Esophagus squamous epithelium (tissue), 5 donors: Measurements from ENCODE around the gene LILRB2. TPM values are rescaled to one million over a fixed set of nuclear protein-coding genes. Genes with fewer than 3 reads are reported as not detected.
"Not testable (repeated sequence)": the region's sequence is repeated elsewhere in the genome, so short reads cannot be mapped to it uniquely, and the experiment has no call there.

Experiments
- DNase-seq: peaks from one replicate; lab custom pipeline; 2025; lab: John Stamatoyannopoulos, UW
- H3K27ac ChIP-seq, 4 donors: fragments of 200-600 bp; sonication (generic); one replicate each; pipeline ENCODE4 v1.5.1; 2016 to 2019; ENCODE audit warnings: mild to moderate bottlenecking in 1 of 4
- H3K27me3 ChIP-seq, 4 donors: fragments of 200-600 bp; sonication (generic); 1 replicate in 3 of 4; 2 replicates in 1 of 4; pipeline versions ENCODE4 v1.5.1 to v1.6.0; 2017 to 2021; ENCODE audit warnings: antibody characterized with exemption in 1 of 4
- H3K36me3 ChIP-seq, 3 donors: fragments of 200-600 bp; sonication (generic); one replicate each; pipeline ENCODE4 v1.5.1; 2016 to 2019
- H3K4me1 ChIP-seq, 3 donors: fragments of 200-600 bp; sonication (generic); one replicate each; pipeline ENCODE4 v1.5.1; 2017 to 2019
- H3K4me3 ChIP-seq, 4 donors: fragments of 200-600 bp; sonication (generic); 1 replicate in 3 of 4; 2 replicates in 1 of 4; pipeline ENCODE4 v1.5.1; 2016 to 2019; ENCODE audit warnings: mild to moderate bottlenecking in 2 of 4, moderate library complexity in 1 of 4
- H3K9me3 ChIP-seq, 3 donors: fragments of 200-600 bp; sonication (generic); one replicate each; pipeline ENCODE4 v1.5.1; 2016 to 2019
- CTCF ChIP-seq, 6 experiments: fragments of 450-650 bp in 4 of 6; fragments of 200-600 bp in 2 of 6; sonication (generic) in 2 of 6; IDR thresholded peaks; one replicate each; pipeline ENCODE4 v1.5.1; 2016 to 2019; ENCODE audit warnings: antibody characterized with exemption in 6 of 6, mild to moderate bottlenecking in 4 of 6, moderate library complexity in 4 of 6
- POLR2A ChIP-seq, 4 donors: fragments of 450-650 bp; IDR thresholded peaks; one replicate each; pipeline ENCODE4 v1.6.1; 2017; ENCODE audit warnings: antibody characterized with exemption in 4 of 4, mild to moderate bottlenecking in 4 of 4, moderate library complexity in 3 of 4
- WGBS, 2 donors: methylation state at CpG; one replicate each; pipeline ENCODE4 v1.1.5; 2018; 5-methylcytosine and 5-hydroxymethylcytosine counted together
- intact Hi-C: fragments of 100-400 bp; cut with DNase I; formaldehyde crosslinking; loops from one replicate; pipeline ENCODE4 v1.15.0; 2022
- total RNA-seq, 4 donors: library from RNA; depleted of rRNA; stranded (reverse); fragments of >200 nt; gene quantifications; one replicate each; pipeline ENCODE4 v1.1.0, GENCODE V29; 2016
- donor health status: DM: yes; HTN: yes; CAD: no.

The LILRB2 gene
- total RNA-seq, 4 donors from 2014 or later, result 0.40 to 1.9 (median 1.0) TPM; not detected in 1

- intact Hi-C loops, result no loop called here
- WGBS, 2 donors, result 14 to 29% methylated on average over 3 to 7 of the region's 7 CpGs
- no peak overlapping the region for H3K4me3 ChIP-seq
Observed at GRCh38 chr19:54297759-54298305, 16.9 kb upstream of the LILRB2 start.

GRCh38 chr19:54294539-54294938, 13.6 kb upstream of the LILRB2 start:
- no peaks in the 10 kb centered on the region for H3K9me3 ChIP-seq
- WGBS, 2 donors, result 83 to 87% methylated on average over 3 to 6 of the region's 6 CpGs
- no peak for DNase-seq
- H3K27me3 ChIP-seq, result peaks cover 0 to 37% (median 0%) of the 10 kb centered on the region in 4 donors
- intact Hi-C loops, result no loop called here
- no peak overlapping the region for H3K27ac ChIP-seq
- no peak overlapping the region for H3K4me3 ChIP-seq
- no peaks in the 10 kb centered on the region for H3K36me3 ChIP-seq
- TF ChIP-seq POLR2A (IDR thresholded peaks at IDR 0.05) (no peak), CTCF (IDR thresholded peaks at IDR 0.05) (no peak)
- no peaks in the 10 kb centered on the region for H3K4me1 ChIP-seq

More at GRCh38 chr19:54297759-54298305, 16.9 kb upstream of the LILRB2 start:
- no peaks in the 10 kb centered on the region for H3K9me3 ChIP-seq
- no peak for DNase-seq
- no peaks in the 10 kb centered on the region for H3K36me3 ChIP-seq
- no peak for TF ChIP-seq CTCF (IDR thresholded peaks at IDR 0.05)
- TF ChIP-seq POLR2A (IDR thresholded peaks at IDR 0.05), result no peak
- H3K27ac ChIP-seq, result no peak overlapping the region
- peaks cover 0 to 37% (median 0%) of the 10 kb centered on the region in 4 donors for H3K27me3 ChIP-seq
- H3K4me1 ChIP-seq, result no peaks in the 10 kb centered on the region

GRCh38 chr19:54289160-54289559, 8.2 kb upstream of the LILRB2 start:
- DNase-seq, H3K4me3 ChIP-seq, intact Hi-C loops, H3K27ac ChIP-seq, H3K9me3 ChIP-seq, H3K4me1 ChIP-seq, H3K36me3 ChIP-seq, H3K27me3 ChIP-seq: not testable (repeated sequence)
- 58 to 80% methylated on average over 4 to 8 of the region's 8 CpGs for WGBS, 2 donors

- DNase-seq, result no peak
- Histone ChIP-seq H3K27ac (no peak overlapping the region), H3K36me3 (no peaks in the 10 kb centered on the region), H3K4me3 (no peak overlapping the region), H3K4me1 (no peaks in the 10 kb centered on the region), H3K27me3 (peaks cover 0 to 13% (median 0%) of the 10 kb centered on the region in 4 donors), H3K9me3 (no peaks in the 10 kb centered on the region)
- WGBS, 2 donors, result 50 to 57% methylated on average over 4 of the region's 4 CpGs
- TF ChIP-seq CTCF (IDR thresholded peaks at IDR 0.05) (no peak), POLR2A (IDR thresholded peaks at IDR 0.05) (no peak)
- intact Hi-C loops, result no loop called here
Observed at GRCh38 chr19:54287456-54287855, 6.5 kb upstream of the LILRB2 start.

GRCh38 chr19:54286283-54286682, 5.4 kb upstream of the LILRB2 start:
- 58% methylated on average over 3 of the region's 10 CpGs; no CpG with 5 or more reads in 1 of the 2 donors for WGBS, 2 donors

GRCh38 chr19:54285427-54286056, 4.6 kb upstream of the LILRB2 start:
- H3K27me3 ChIP-seq, result peaks cover 0 to 27% (median 0%) of the 10 kb centered on the region in 4 donors
- H3K4me3 ChIP-seq, H3K4me1 ChIP-seq, H3K36me3 ChIP-seq, DNase-seq, H3K27ac ChIP-seq, H3K9me3 ChIP-seq, intact Hi-C loops: not testable (repeated sequence)
- 47% methylated on average over 3 of the region's 12 CpGs; no CpG with 5 or more reads in 1 of the 2 donors for WGBS, 2 donors

More at GRCh38 chr19:54286283-54286682, 5.4 kb upstream of the LILRB2 start:
- intact Hi-C loops, H3K27ac ChIP-seq, H3K4me3 ChIP-seq, DNase-seq, H3K9me3 ChIP-seq, H3K4me1 ChIP-seq, H3K36me3 ChIP-seq: not testable (repeated sequence)
- peaks cover 0 to 24% (median 0%) of the 10 kb centered on the region in 4 donors for H3K27me3 ChIP-seq
